GM19372 (cell line): ENCODE results near the gene RASSF1.
"Not testable (repeated sequence)": the region's sequence is repeated elsewhere in the genome, so short reads cannot be mapped to it uniquely, and the experiment has no call there.

ENCODE experiments used
- ATAC-seq: cut with Tn5 transposase; IDR thresholded peaks from one replicate; pipeline ENCODE4 v1.9.1; 2021; ENCODE audit warnings: mild to moderate bottlenecking, low read depth, moderate library complexity; ENCODE audit not compliant: unreplicated experiment

The RASSF1 gene

DNA sequence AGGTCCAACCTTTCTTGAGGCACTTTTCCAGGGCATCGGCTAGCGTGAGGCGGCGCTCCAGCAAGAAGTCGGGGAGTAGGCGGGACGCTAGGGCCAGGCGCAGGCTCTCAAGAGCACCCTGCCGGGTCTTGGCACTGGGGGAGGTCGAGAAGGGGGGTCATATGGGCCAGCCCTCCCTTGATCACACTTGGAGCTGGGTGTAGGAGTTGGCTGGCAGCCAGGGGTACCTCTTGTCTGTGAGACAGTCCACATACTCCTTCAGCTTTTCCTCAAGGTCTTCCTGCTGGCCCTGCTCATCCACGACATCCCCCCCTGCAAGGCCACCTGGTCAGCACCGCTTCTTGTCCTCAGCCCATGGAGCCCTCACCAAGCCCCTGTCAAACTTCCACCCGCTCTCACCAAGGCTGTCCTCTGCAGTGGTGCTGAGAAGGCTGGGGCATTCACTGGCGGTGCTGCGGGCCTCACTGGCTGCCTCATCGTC, 50.4 kb downstream of the RASSF1 start:
- ATAC-seq: no peak

DNA sequence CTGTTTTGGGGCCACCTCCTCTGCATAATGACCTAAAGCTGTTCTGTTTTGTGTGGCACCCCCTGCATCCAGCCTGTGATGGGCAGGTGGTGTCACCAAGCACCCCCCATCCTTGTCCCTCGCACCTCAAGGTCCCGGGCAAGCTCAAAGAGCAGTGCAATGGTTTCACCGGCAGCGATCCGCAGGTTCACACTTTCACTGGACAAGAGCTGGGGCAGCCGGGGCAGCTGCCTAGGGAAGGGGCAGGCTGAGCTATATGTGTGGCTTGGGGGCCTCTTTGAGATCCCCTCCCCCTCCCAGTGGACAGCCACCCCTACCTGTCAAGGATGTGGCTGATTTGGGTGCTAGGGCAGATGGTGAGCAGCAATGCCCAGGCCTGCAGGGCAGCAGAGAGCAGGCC, 51.5 kb downstream of the RASSF1 start:
- ATAC-seq: no peak

DNA sequence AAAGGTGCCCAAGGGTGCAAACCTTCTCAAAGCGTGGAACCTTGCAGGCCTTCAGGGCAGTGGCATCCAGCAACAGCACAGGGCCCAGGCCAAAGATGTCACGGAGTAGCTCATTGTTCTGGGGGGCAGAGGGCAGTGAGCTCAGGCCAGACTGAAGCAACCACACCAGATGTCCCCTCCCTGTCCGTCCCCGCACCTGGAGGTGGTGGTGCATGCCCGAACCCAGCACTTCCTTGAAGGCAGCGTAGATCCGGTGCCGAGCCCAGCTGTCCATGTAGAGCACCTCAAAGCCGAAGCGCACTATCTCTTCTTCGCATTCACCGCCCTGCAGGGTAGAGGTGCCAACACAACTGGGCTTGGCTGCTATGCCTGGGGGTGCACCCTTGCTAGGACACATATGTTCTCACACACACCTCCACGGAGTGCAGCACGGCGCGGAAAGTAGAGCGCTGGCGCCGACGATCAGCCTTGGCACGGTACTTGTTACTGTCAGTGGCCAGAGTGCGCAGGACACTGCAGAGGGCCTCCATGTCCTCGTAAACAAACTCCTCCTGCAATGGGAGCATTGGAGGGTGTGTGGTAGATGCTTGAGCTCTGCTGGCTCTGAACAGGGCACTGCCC, 52.1 kb downstream of the RASSF1 start:
- ATAC-seq: no peak

DNA sequence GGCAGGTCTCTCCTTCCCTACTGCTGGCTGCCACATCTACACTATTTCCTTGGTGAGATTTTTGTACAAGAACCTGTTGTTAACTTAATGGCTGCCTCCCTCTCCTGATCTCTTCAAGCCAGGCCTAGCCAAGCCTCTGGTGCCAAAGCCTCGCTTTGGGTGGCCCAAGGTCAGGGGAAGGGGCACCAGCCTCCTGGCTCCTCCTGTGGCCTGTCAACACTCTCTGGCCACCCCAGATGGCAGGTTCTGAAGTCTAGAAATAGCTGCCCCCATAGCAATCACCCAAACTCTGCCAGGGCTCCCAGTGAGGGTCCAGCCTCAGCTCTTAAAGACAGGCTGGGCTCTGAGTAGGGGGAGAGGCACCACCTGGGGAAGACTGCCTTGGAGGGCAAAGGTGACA, 53.4 kb downstream of the RASSF1 start:
- ATAC-seq: no peak

DNA sequence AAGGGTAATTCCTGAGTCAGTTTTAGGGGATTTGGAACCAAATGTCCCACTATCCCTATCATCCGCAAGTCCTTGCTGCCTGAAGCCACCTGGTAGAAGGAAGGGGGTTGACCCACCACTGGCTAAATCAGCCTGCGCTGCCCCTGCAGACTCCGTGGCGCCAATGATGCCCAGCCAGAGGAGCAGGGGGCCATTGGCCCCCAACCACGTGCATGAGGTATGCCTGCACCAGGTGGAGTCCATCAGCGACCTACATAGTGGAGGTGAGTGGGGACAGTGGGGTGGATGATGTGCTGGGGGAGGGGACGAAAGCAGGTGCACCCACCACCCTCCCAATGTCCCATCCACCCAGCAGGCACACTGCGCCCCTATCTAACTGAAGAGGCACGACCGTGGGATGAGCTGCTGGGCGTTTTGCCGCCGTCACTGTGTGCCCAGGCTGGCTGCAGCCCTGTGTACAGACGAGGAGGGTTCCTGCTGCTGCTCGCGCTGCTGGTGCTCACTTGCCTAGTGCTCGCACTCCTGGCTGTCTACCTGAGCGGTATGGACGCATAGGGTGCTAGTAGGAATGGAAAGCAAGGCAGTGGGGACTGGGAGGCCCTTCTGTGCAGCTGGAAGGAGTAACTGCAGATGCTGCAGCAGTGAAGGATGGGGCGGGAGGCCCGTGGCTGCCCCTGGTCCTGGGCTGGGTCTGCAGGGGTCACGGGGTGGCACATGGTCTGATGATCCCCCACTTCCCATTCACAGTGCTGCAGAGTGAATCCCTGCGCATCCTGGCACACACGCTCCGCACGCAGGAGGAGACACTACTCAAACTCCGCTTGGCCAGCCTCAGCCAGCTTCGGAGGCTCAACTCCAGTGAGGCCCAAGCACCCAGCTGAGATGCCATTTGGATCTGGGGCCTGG, 54.1 kb downstream of the RASSF1 start:
- ATAC-seq: no peak

DNA sequence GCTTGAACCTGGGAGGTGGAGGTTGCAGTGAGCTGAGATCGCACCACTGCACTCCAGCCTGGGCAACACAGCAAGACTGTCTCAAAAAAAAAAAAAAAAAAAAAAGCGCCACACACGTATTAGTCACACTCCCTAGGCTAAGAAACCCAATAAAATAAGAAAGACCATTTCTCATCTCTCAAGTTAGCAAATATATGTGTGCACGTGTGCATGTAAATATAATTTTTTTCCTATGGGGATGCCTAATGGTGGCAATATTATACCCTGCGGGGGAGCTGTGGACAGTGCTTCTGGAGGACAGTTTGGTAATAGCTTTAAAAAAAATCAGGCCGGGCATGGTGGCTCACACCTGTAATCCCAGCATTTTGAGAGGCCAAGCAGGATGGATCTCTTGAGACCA, 56.5 kb downstream of the RASSF1 start:
- not testable (repeated sequence) for ATAC-seq
